Glutamatergic neuron (in vitro differentiated cells): ENCODE measurements around the gene CCL17. TPM values are rescaled to one million over a fixed set of nuclear protein-coding genes. Genes with fewer than 3 reads are reported as not detected.

Experiments used
- DNase-seq: peaks from one replicate; pipeline ENCODE4 v3.0.0; 2022
- H3K27ac Mint-ChIP-seq: one replicate; pipeline ENCODE4 v1.8.0; 2020; ENCODE audit warnings: mild to moderate bottlenecking, mixed read lengths, inconsistent platforms; ENCODE audit not compliant: unreplicated experiment
- H3K27me3 Mint-ChIP-seq: one replicate; pipeline ENCODE4 v1.8.0; 2020; ENCODE audit warnings: mild to moderate bottlenecking, moderate library complexity, mixed read lengths, inconsistent platforms; ENCODE audit not compliant: unreplicated experiment
- H3K36me3 Mint-ChIP-seq: one replicate; pipeline ENCODE4 v1.8.0; 2020; ENCODE audit warnings: mild to moderate bottlenecking, mixed read lengths, inconsistent platforms; ENCODE audit not compliant: unreplicated experiment
- H3K4me1 Mint-ChIP-seq: one replicate; pipeline ENCODE4 v1.8.0; 2020; ENCODE audit warnings: mild to moderate bottlenecking, low read depth, mixed read lengths, inconsistent platforms; ENCODE audit not compliant: unreplicated experiment
- H3K4me3 Mint-ChIP-seq: one replicate; pipeline ENCODE4 v1.8.0; 2020; ENCODE audit warnings: mild to moderate bottlenecking, mixed read lengths, inconsistent platforms; ENCODE audit not compliant: unreplicated experiment
- H3K9me3 Mint-ChIP-seq: one replicate; pipeline ENCODE4 v1.8.0; 2020; ENCODE audit warnings: mild to moderate bottlenecking, moderate library complexity, mixed read lengths, inconsistent platforms; ENCODE audit not compliant: unreplicated experiment
- total RNA-seq: library from RNA; stranded (reverse); fragmentation: NEBNext Ultra II Directional; extraction: Animal tissue kit (Norgen Biotek cat#: 25700); gene quantifications from one replicate; pipeline ENCODE4 v1.2.1, GENCODE V29; 2021; ENCODE audit not compliant: unreplicated experiment
- TF ChIP-seq, protein P1 (sequence below): fragments of 200-600 bp; sonication (generic); IDR thresholded peaks from one replicate; pipeline ENCODE4 v1.5.0; 2021; ENCODE audit not compliant: partially characterized antibody, unreplicated experiment

Gene CCL17
- total RNA-seq, 1 donor from 2014 or later, result not detected

DNA sequence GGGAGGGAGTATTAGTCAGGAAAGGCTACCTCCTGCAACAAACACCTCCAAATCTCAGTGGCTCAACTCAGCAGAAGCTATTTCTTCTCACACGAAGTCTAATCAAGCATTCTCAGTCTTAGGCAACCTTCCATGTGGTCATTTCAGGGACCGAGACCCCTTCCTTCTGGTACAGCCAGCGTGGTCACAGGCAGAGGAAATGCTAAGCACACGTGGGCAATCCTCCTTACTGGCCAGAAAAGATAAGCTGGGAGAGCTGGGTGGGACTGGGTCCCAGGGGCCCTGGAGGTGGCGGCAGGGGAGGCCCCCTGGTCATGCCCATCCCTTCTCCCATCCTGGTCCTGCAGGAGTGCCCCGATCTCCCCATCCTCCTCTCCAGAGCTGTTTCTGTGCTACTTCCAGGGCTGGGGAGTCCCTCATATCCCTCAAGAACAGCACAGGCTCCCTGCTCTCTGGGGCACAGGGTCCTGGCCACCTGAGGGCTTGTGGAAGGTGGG lies 38.0 kb upstream of the CCL17 start:
- DNase-seq, result no peak
- H3K9me3 Mint-ChIP-seq, result peaks cover 1% of the 10 kb centered on the region
- TF ChIP-seq, protein P1, sequence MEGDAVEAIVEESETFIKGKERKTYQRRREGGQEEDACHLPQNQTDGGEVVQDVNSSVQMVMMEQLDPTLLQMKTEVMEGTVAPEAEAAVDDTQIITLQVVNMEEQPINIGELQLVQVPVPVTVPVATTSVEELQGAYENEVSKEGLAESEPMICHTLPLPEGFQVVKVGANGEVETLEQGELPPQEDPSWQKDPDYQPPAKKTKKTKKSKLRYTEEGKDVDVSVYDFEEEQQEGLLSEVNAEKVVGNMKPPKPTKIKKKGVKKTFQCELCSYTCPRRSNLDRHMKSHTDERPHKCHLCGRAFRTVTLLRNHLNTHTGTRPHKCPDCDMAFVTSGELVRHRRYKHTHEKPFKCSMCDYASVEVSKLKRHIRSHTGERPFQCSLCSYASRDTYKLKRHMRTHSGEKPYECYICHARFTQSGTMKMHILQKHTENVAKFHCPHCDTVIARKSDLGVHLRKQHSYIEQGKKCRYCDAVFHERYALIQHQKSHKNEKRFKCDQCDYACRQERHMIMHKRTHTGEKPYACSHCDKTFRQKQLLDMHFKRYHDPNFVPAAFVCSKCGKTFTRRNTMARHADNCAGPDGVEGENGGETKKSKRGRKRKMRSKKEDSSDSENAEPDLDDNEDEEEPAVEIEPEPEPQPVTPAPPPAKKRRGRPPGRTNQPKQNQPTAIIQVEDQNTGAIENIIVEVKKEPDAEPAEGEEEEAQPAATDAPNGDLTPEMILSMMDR, result no peak
- H3K27me3 Mint-ChIP-seq, result no peaks in the 10 kb centered on the region
- no peak overlapping the region for H3K4me3 Mint-ChIP-seq
- H3K27ac Mint-ChIP-seq, result no peak overlapping the region
- H3K4me1 Mint-ChIP-seq, result no peaks in the 10 kb centered on the region
- H3K36me3 Mint-ChIP-seq, result no peaks in the 10 kb centered on the region

- no peaks in the 10 kb centered on the region for H3K27me3 Mint-ChIP-seq
- peaks cover 1% of the 10 kb centered on the region for H3K9me3 Mint-ChIP-seq
- H3K27ac Mint-ChIP-seq, result no peak overlapping the region
- H3K4me3 Mint-ChIP-seq, result no peak overlapping the region
- TF ChIP-seq, protein P1, result no peak
- no peak for DNase-seq
- no peaks in the 10 kb centered on the region for H3K36me3 Mint-ChIP-seq
- no peaks in the 10 kb centered on the region for H3K4me1 Mint-ChIP-seq
These were observed 37.3 kb upstream of the CCL17 start for GRCh38 chr16:57367116-57367752.

GRCh38 chr16:57371494-57372371 lies 32.8 kb upstream of the CCL17 start:
- DNase-seq, result no peak
- Mint-ChIP-seq H3K27me3 (peaks cover 2% of the 10 kb centered on the region), H3K36me3 (no peaks in the 10 kb centered on the region), H3K9me3 (no peaks in the 10 kb centered on the region), H3K4me1 (peaks cover 5% of the 10 kb centered on the region), H3K4me3 (no peak overlapping the region), H3K27ac (no peak overlapping the region)
- TF ChIP-seq, protein P1, result no peak

GRCh38 chr16:57372372-57373116 lies 32.0 kb upstream of the CCL17 start, which contains the start of gene CX3CL1:
CX3CL1 (plus strand) TSS chr16:57372490; CDS start chr16:57372569, 79 bp downstream.
- Mint-ChIP-seq H3K27ac (no peak within 1 kb of the TSS), H3K4me1 (peaks cover 5% of the 10 kb centered on the region), H3K4me3 (no peak within 1 kb of the TSS)

More at GRCh38 chr16:57372372-57373116, 32.0 kb upstream of the CCL17 start, which contains the start of gene CX3CL1:
- Mint-ChIP-seq H3K9me3 (no peaks in the 10 kb centered on the region), H3K36me3 (no peaks in the 10 kb centered on the region), H3K27me3 (peaks cover 5% of the 10 kb centered on the region)
- peak; percentile 39 for DNase-seq
- TF ChIP-seq, protein P1, result no peak
